Esophagus squamous epithelium (tissue), 4 donors: ENCODE data around the gene BLTP3A. TPM values are rescaled to one million over a fixed set of nuclear protein-coding genes. Genes with fewer than 3 reads are reported as not detected.

Experiments used
- small RNA-seq, 4 donors: library from RNA; depleted of rRNA; stranded (forward); fragments of <200 nt; gene quantifications; one replicate each; pipeline ENCODE3, GENCODE V24; 2016
- total RNA-seq, 4 donors: library from RNA; depleted of rRNA; stranded (reverse); fragments of >200 nt; gene quantifications; one replicate each; pipeline ENCODE4 v1.1.0, GENCODE V29; 2016

Gene BLTP3A
- total RNA-seq, 4 donors from 2014 or later, result 7.0 to 8.2 (median 7.5) TPM

Small RNA genes within 50 kb of the gene (small RNA-seq; reads per million reads assigned to genes)
- 0 reads per million in 4 donors for gene RF00019

Other genes starting within 250 kb of the BLTP3A start
- gene SPDEF, start 235.8 kb upstream of the BLTP3A start, total RNA-seq, result under 1 TPM in 1 of 4 donors, not detected in 3; 0.79 TPM
- gene ILRUN, start 95.3 kb upstream of the BLTP3A start, total RNA-seq, result 10 to 100 TPM; 43.8 to 52.8 (median 50.0) TPM
- gene SNRPC, start 34.6 kb upstream of the BLTP3A start, total RNA-seq, result 10 to 100 TPM; 38.9 to 69.3 (median 62.5) TPM
- 10 to 100 TPM in 3 of 4 donors, 1 to 10 TPM in 1; 8.4 to 21.2 (median 18.8) TPM for gene TAF11, start 96.0 kb downstream of the BLTP3A start, total RNA-seq
- 10 to 100 TPM; 12.6 to 27.1 (median 17.5) TPM for gene ANKS1A, start 97.2 kb downstream of the BLTP3A start, total RNA-seq